ENCODE measurements around the gene MRTFA. TPM values are rescaled to one million over a fixed set of nuclear protein-coding genes. Genes with fewer than 3 reads are reported as not detected.

The MRTFA gene
- total and polyA plus RNA-seq, 3 donors from 2014 or later = 59.5 to 162 (median 158) TPM

GRCh38 chr22:40478338-40479125 lies 158.0 kb downstream of the MRTFA start:
- no peak for TF ChIP-seq CTCF (IDR thresholded peaks at IDR 0.05)
- Histone ChIP-seq H3K9me3 (no peaks in the 10 kb centered on the region), H3K27ac (peak overlapping the region in 1 of 2 donors; percentile 62), H3K36me3 (ENCODE audit: low read depth, missing control alignments) (no peaks in the 10 kb centered on the region), H3K27me3 (no peaks in the 10 kb centered on the region), H3K4me3 (no peak overlapping the region), H3K4me1 (peaks cover 13% of the 10 kb centered on the region)
- no peak for DNase-seq
- WGBS, 2 donors = 61 to 65% methylated on average over 11 of the region's 11 CpGs
- intact Hi-C loops (cut with DNase I; ENCODE audit: low total_unique reads) = no loop called here

- intact Hi-C loops (cut with DNase I; ENCODE audit: low total_unique reads) = no loop called here
- TF ChIP-seq POLR2A (IDR thresholded peaks at IDR 0.05) (no peak), CTCF (IDR thresholded peaks at IDR 0.05) (no peak)
- DNase-seq = no peak
- Histone ChIP-seq H3K9me3 (no peaks in the 10 kb centered on the region), H3K36me3 (ENCODE audit: low read depth, missing control alignments) (no peaks in the 10 kb centered on the region), H3K4me1 (peaks cover 13% of the 10 kb centered on the region), H3K4me3 (no peak overlapping the region), H3K27ac (peak overlapping the region in 1 of 2 donors; percentile 62), H3K27me3 (no peaks in the 10 kb centered on the region)
- 45 to 48% methylated on average over 5 of the region's 5 CpGs for WGBS, 2 donors
Observed at GRCh38 chr22:40477683-40478337, 158.7 kb downstream of the MRTFA start.

GRCh38 chr22:40476341-40476740 lies 160.2 kb downstream of the MRTFA start:
- Histone ChIP-seq H3K4me3 (no peak overlapping the region), H3K4me1 (peaks cover 13% of the 10 kb centered on the region), H3K27ac (no peak overlapping the region), H3K36me3 (ENCODE audit: low read depth, missing control alignments) (no peaks in the 10 kb centered on the region), H3K27me3 (no peaks in the 10 kb centered on the region), H3K9me3 (no peaks in the 10 kb centered on the region)
- intact Hi-C loops (cut with DNase I; ENCODE audit: low total_unique reads) = no loop called here
- no peak for DNase-seq
- TF ChIP-seq CTCF (IDR thresholded peaks at IDR 0.05) (no peak), POLR2A (IDR thresholded peaks at IDR 0.05) (no peak)
- WGBS, 2 donors = 84 to 94% methylated on average over 4 of the region's 4 CpGs

GRCh38 chr22:40473703-40474102 lies 162.8 kb downstream of the MRTFA start:
- Histone ChIP-seq H3K4me1 (peaks cover 12% of the 10 kb centered on the region), H3K36me3 (ENCODE audit: low read depth, missing control alignments) (no peaks in the 10 kb centered on the region), H3K27ac (no peak overlapping the region), H3K9me3 (no peaks in the 10 kb centered on the region), H3K4me3 (no peak overlapping the region), H3K27me3 (no peaks in the 10 kb centered on the region)
- DNase-seq = no peak
- intact Hi-C loops (cut with DNase I; ENCODE audit: low total_unique reads) = no loop called here
- TF ChIP-seq CTCF (IDR thresholded peaks at IDR 0.05) (no peak), POLR2A (IDR thresholded peaks at IDR 0.05) (no peak)
